Measurements from ENCODE around the gene NUP214.

Gene NUP214

GRCh38 chr9:131214286-131214856 lies 89.0 kb downstream of the NUP214 start:
- Histone ChIP-seq H3K9me3 (ENCODE audit: control insufficient read depth, insufficient read depth, low read depth, low read length) (no peaks in the 10 kb centered on the region), H3K4me1 (ENCODE audit: control insufficient read depth, insufficient read depth, low read length) (no peaks in the 10 kb centered on the region), H3K27ac (ENCODE audit: extremely low read depth, low read depth, low read length) (no peak overlapping the region), H3K36me3 (ENCODE audit: control insufficient read depth in 2 of 2, insufficient read depth in 1 of 2, low read length in 2 of 2) (peaks cover 0 to 48% of the 10 kb centered on the region in 2 experiments; a peak in 1 of 3 replicates), H3K4me3 (ENCODE audit: low read depth, low read length) (no peak overlapping the region)
- no peak for TF ChIP-seq ZFP3 (tag by site-specific recombination; IDR thresholded peaks at IDR 0.05; ENCODE audit: low read depth)
- no peak for TF ChIP-seq ZFP69B (tag by site-specific recombination; IDR thresholded peaks at IDR 0.05)
- no peak for TF ChIP-seq ZNF146 (tag by site-specific recombination; IDR thresholded peaks at IDR 0.05)
- no peak for TF ChIP-seq ELK4 (IDR thresholded peaks at IDR 0.05; ENCODE audit: borderline replicate concordance, low read depth, low read length)
- TF ChIP-seq ZNF514 (tag by site-specific recombination; IDR thresholded peaks at IDR 0.05) = no peak
- no peak for TF ChIP-seq ZNF501 (tag by site-specific recombination; IDR thresholded peaks at IDR 0.05)
- no peak for TF ChIP-seq PRDM2 (tag by site-specific recombination; IDR thresholded peaks at IDR 0.05; ENCODE audit: borderline replicate concordance)
- TF ChIP-seq ZNF544 (tag by site-specific recombination; IDR thresholded peaks at IDR 0.05) = no peak
- ChIA-PET CTCF (interaction anchor here (1.2 to 1.7 kb wide), 3 partner anchors 9 to 122 kb away, joined by 4 to 12 read pairs (median 5); no protein-coding TSS in a partner anchor), POLR2A (interaction anchor here (0.7 kb wide), 1 partner anchor 89 kb away, joined by 3 read pairs; the partner anchor contains the start of gene NUP214)

GRCh38 chr9:131214876-131215275 lies 89.5 kb downstream of the NUP214 start:
- POLR2A ChIA-PET = interaction anchor here (0.8 kb wide), 1 partner anchor 23 kb away, joined by 3 read pairs; no protein-coding TSS in a partner anchor
- no peak for TF ChIP-seq ZNF274 (IDR thresholded peaks at IDR 0.05; ENCODE audit: low read length)
- no peak for TF ChIP-seq ZNF274 (tag by site-specific recombination; IDR thresholded peaks at IDR 0.05; ENCODE audit: borderline replicate concordance)
- no peak for TF ChIP-seq ZNF488 (tag by site-specific recombination; IDR thresholded peaks at IDR 0.05)
- no peak for TF ChIP-seq ZNF311 (tag by site-specific recombination; IDR thresholded peaks at IDR 0.05; ENCODE audit: borderline replicate concordance)
- no peak for TF ChIP-seq ELK4 (IDR thresholded peaks at IDR 0.05; ENCODE audit: borderline replicate concordance, low read depth, low read length)
- TF ChIP-seq AEBP2 (tag by site-specific recombination; IDR thresholded peaks at IDR 0.05; ENCODE audit: borderline replicate concordance) = no peak
- TF ChIP-seq ZNF529 (tag by site-specific recombination; IDR thresholded peaks at IDR 0.05; ENCODE audit: insufficient replicate concordance) = no peak
- no peak for TF ChIP-seq KLF8 (tag by site-specific recombination; IDR thresholded peaks at IDR 0.05)
- TF ChIP-seq ZFP69B (tag by site-specific recombination; IDR thresholded peaks at IDR 0.05) = no peak
- TF ChIP-seq ZBTB20 (tag by site-specific recombination; IDR thresholded peaks at IDR 0.05) = no peak
- TF ChIP-seq ZNF398 (tag by site-specific recombination; IDR thresholded peaks at IDR 0.05) = no peak
- no peak for TF ChIP-seq ZNF391 (tag by site-specific recombination; IDR thresholded peaks at IDR 0.05; ENCODE audit: borderline replicate concordance, low read depth)
- TF ChIP-seq ZNF600 (tag by site-specific recombination; IDR thresholded peaks at IDR 0.05) = no peak
- no peak for TF ChIP-seq ZNF510 (tag by site-specific recombination; IDR thresholded peaks at IDR 0.05; ENCODE audit: insufficient replicate concordance)
- no peak for TF ChIP-seq ZNF830 (tag by site-specific recombination; IDR thresholded peaks at IDR 0.05; ENCODE audit: low read depth)

More at GRCh38 chr9:131214876-131215275, 89.5 kb downstream of the NUP214 start:
- H3K9me3 ChIP-seq (ENCODE audit: control insufficient read depth, insufficient read depth, low read depth, low read length) = no peaks in the 10 kb centered on the region
- H3K36me3 ChIP-seq (ENCODE audit: control insufficient read depth in 2 of 2, insufficient read depth in 1 of 2, low read length in 2 of 2) = peaks cover 0 to 48% of the 10 kb centered on the region in 2 experiments; a peak in 1 of 3 replicates
- CTCF ChIA-PET = interaction anchor here (1.2 to 1.7 kb wide), 2 partner anchors 9 to 122 kb away, joined by 4 to 12 read pairs; no protein-coding TSS in a partner anchor
- no peak overlapping the region for H3K4me3 ChIP-seq (ENCODE audit: low read depth, low read length)
- H3K4me1 ChIP-seq (ENCODE audit: control insufficient read depth, insufficient read depth, low read length) = no peaks in the 10 kb centered on the region
- no peak overlapping the region for H3K27ac ChIP-seq (ENCODE audit: extremely low read depth, low read depth, low read length)
